ENCODE measurements around the gene NOS1. TPM values are rescaled to one million over a fixed set of nuclear protein-coding genes. Genes with fewer than 3 reads are reported as not detected.

NOS1 gene
- total RNA-seq, 1 donor from 2014 or later: 9.6 TPM

GRCh38 chr12:117298191-117298590 lies 63.2 kb downstream of the NOS1 start:
- no peak overlapping the region for H3K27ac ChIP-seq
- H3K27me3 ChIP-seq: no peaks in the 10 kb centered on the region
- no peak overlapping the region for H3K4me3 ChIP-seq
- no peaks in the 10 kb centered on the region for H3K9me3 ChIP-seq
- TF ChIP-seq CTCF (IDR thresholded peaks at IDR 0.05): no peak
- TF ChIP-seq POLR2A (IDR thresholded peaks at IDR 0.05): no peak
- no peak for TF ChIP-seq POLR2AphosphoS5 (IDR thresholded peaks at IDR 0.05; ENCODE audit: insufficient read depth in 1 of 2, low read depth in 1 of 2)
- no peak for DNase-seq (ENCODE audit: extremely low spot score in 2 of 2)
- intact Hi-C loops (cut with DNase I): no loop called here
- H3K4me1 ChIP-seq: peaks cover 4% of the 10 kb centered on the region
- no peaks in the 10 kb centered on the region for H3K36me3 ChIP-seq

GRCh38 chr12:117294189-117294603 lies 67.2 kb downstream of the NOS1 start:
- DNase-seq (ENCODE audit: extremely low spot score in 2 of 2): no peak
- no peak overlapping the region for H3K4me3 ChIP-seq
- intact Hi-C loops (cut with DNase I): no loop called here
- TF ChIP-seq POLR2A (IDR thresholded peaks at IDR 0.05): no peak
- H3K9me3 ChIP-seq: no peaks in the 10 kb centered on the region
- H3K27me3 ChIP-seq: no peaks in the 10 kb centered on the region
- peaks cover 4% of the 10 kb centered on the region for H3K4me1 ChIP-seq
- H3K27ac ChIP-seq: no peak overlapping the region
- H3K36me3 ChIP-seq: no peaks in the 10 kb centered on the region

- Histone ChIP-seq H3K4me1 (peaks cover 4% of the 10 kb centered on the region), H3K9me3 (no peaks in the 10 kb centered on the region), H3K27ac (no peak overlapping the region), H3K27me3 (no peaks in the 10 kb centered on the region), H3K36me3 (no peaks in the 10 kb centered on the region), H3K4me3 (no peak overlapping the region)
- no peak for DNase-seq (ENCODE audit: extremely low spot score in 2 of 2)
- intact Hi-C loops (cut with DNase I): no loop called here
- TF ChIP-seq POLR2AphosphoS5 (IDR thresholded peaks at IDR 0.05; ENCODE audit: insufficient read depth in 1 of 2, low read depth in 1 of 2): no peak
- no peak for TF ChIP-seq CTCF (IDR thresholded peaks at IDR 0.05)
- no peak for TF ChIP-seq POLR2A (IDR thresholded peaks at IDR 0.05)
Measured at GRCh38 chr12:117293510-117293909, 67.9 kb downstream of the NOS1 start.

- TF ChIP-seq POLR2AphosphoS5 (IDR thresholded peaks at IDR 0.05; ENCODE audit: insufficient read depth in 1 of 2, low read depth in 1 of 2) (no peak), POLR2A (IDR thresholded peaks at IDR 0.05) (no peak), CTCF (IDR thresholded peaks at IDR 0.05) (no peak)
- no peak overlapping the region for H3K27ac ChIP-seq
- H3K4me3 ChIP-seq: no peak overlapping the region
- no peaks in the 10 kb centered on the region for H3K36me3 ChIP-seq
- H3K27me3 ChIP-seq: no peaks in the 10 kb centered on the region
- no peak for DNase-seq (ENCODE audit: extremely low spot score in 2 of 2)
- H3K4me1 ChIP-seq: peaks cover 4% of the 10 kb centered on the region
- intact Hi-C loops (cut with DNase I): no loop called here
- H3K9me3 ChIP-seq: no peaks in the 10 kb centered on the region
Measured at GRCh38 chr12:117292688-117293087, 68.7 kb downstream of the NOS1 start.

GRCh38 chr12:117284140-117284539 lies 77.3 kb downstream of the NOS1 start:
- Histone ChIP-seq H3K27ac (no peak overlapping the region), H3K4me3 (no peak overlapping the region), H3K4me1 (no peaks in the 10 kb centered on the region), H3K27me3 (no peaks in the 10 kb centered on the region), H3K9me3 (no peaks in the 10 kb centered on the region), H3K36me3 (no peaks in the 10 kb centered on the region)
- DNase-seq (ENCODE audit: extremely low spot score in 2 of 2): no peak
- intact Hi-C loops (cut with DNase I): no loop called here
- no peak for TF ChIP-seq POLR2A (IDR thresholded peaks at IDR 0.05)
- no peak for TF ChIP-seq POLR2AphosphoS5 (IDR thresholded peaks at IDR 0.05; ENCODE audit: insufficient read depth in 1 of 2, low read depth in 1 of 2)

- DNase-seq (ENCODE audit: extremely low spot score in 2 of 2): no peak
- TF ChIP-seq POLR2AphosphoS5 (IDR thresholded peaks at IDR 0.05; ENCODE audit: insufficient read depth in 1 of 2, low read depth in 1 of 2) (no peak), CTCF (IDR thresholded peaks at IDR 0.05) (no peak), POLR2A (IDR thresholded peaks at IDR 0.05) (no peak)
- no peaks in the 10 kb centered on the region for H3K27me3 ChIP-seq
- intact Hi-C loops (cut with DNase I): no loop called here
- H3K4me1 ChIP-seq: no peaks in the 10 kb centered on the region
- H3K4me3 ChIP-seq: no peak overlapping the region
- no peak overlapping the region for H3K27ac ChIP-seq
- H3K36me3 ChIP-seq: no peaks in the 10 kb centered on the region
- H3K9me3 ChIP-seq: no peaks in the 10 kb centered on the region
Measured at GRCh38 chr12:117282490-117282889, 78.9 kb downstream of the NOS1 start.
